Measurements from ENCODE around the gene TTC21A.

Gene TTC21A

GRCh38 chr3:39121621-39122020 lies 14.1 kb downstream of the TTC21A start:
- DNase-seq (ENCODE audit: low read depth): no peak

- DNase-seq (ENCODE audit: low read depth): no peak
These were observed 15.3 kb downstream of the TTC21A start for GRCh38 chr3:39122813-39123212.

- DNase-seq (ENCODE audit: low read depth): no peak
These were observed 17.7 kb downstream of the TTC21A start for GRCh38 chr3:39124876-39125840.

- DNase-seq (ENCODE audit: low read depth): no peak
These were observed 18.5 kb downstream of the TTC21A start for GRCh38 chr3:39125841-39126500.

- no peak for DNase-seq (ENCODE audit: low read depth)
These were observed 19.1 kb downstream of the TTC21A start for GRCh38 chr3:39126532-39127071.

GRCh38 chr3:39127269-39127907 lies 19.9 kb downstream of the TTC21A start:
- no peak for DNase-seq (ENCODE audit: low read depth)

- no peak for DNase-seq (ENCODE audit: low read depth)
These were observed 20.4 kb downstream of the TTC21A start for GRCh38 chr3:39127908-39128304.

- no peak for DNase-seq (ENCODE audit: low read depth)
These were observed 21.5 kb downstream of the TTC21A start for GRCh38 chr3:39128951-39129350.

- no peak for DNase-seq (ENCODE audit: low read depth)
These were observed 22.5 kb downstream of the TTC21A start for GRCh38 chr3:39130026-39130425.

GRCh38 chr3:39130693-39131265 lies 23.3 kb downstream of the TTC21A start:
- no peak for DNase-seq (ENCODE audit: low read depth)

GRCh38 chr3:39132096-39133092 lies 24.9 kb downstream of the TTC21A start:
- no peak for DNase-seq (ENCODE audit: low read depth)

- no peak for DNase-seq (ENCODE audit: low read depth)
These were observed 25.6 kb downstream of the TTC21A start for GRCh38 chr3:39133093-39133490.

- no peak for DNase-seq (ENCODE audit: low read depth)
These were observed 26.3 kb downstream of the TTC21A start for GRCh38 chr3:39133822-39134221.

GRCh38 chr3:39134305-39134704 lies 26.8 kb downstream of the TTC21A start:
- no peak for DNase-seq (ENCODE audit: low read depth)

- no peak for DNase-seq (ENCODE audit: low read depth)
These were observed 27.8 kb downstream of the TTC21A start for GRCh38 chr3:39135170-39135805.

- no peak for DNase-seq (ENCODE audit: low read depth)
These were observed 29.3 kb downstream of the TTC21A start for GRCh38 chr3:39136533-39137434.

GRCh38 chr3:39137435-39137936 lies 30.0 kb downstream of the TTC21A start:
- DNase-seq (ENCODE audit: low read depth): no peak

GRCh38 chr3:39137991-39138803 lies 30.7 kb downstream of the TTC21A start:
- no peak for DNase-seq (ENCODE audit: low read depth)

Data from activated T-cell treated with anti-CD3 and anti-CD28 coated beads for 24 hours (primary cell).